ENCODE measurements around the gene PTPRA.

GRCh38 chr20:2932498-2932897 lies 59.2 kb downstream of the PTPRA start:
- no peak for TF ChIP-seq CTCF (IDR thresholded peaks at IDR 0.05)
- no peak for TF ChIP-seq POLR2A (IDR thresholded peaks at IDR 0.05)
- no peak for TF ChIP-seq POLR2AphosphoS5 (IDR thresholded peaks at IDR 0.05)
- TF ChIP-seq EP300 (IDR thresholded peaks at IDR 0.05), result no peak
